Thymus (tissue), 14 donors: ENCODE measurements around the gene GKAP1. TPM values are rescaled to one million over a fixed set of nuclear protein-coding genes. Genes with fewer than 3 reads are reported as not detected.
"Not testable (repeated sequence)": the region's sequence is repeated elsewhere in the genome, so short reads cannot be mapped to it uniquely, and the experiment has no call there.

ENCODE experiments used
- DNase-seq, 9 donors: peaks; one replicate each; pipeline ENCODE4 v3.0.0-alpha.2; 2013; ENCODE audit warnings: low spot score in 9 of 9, low read depth in 6 of 9, missing footprints in 1 of 9
- H3K27ac ChIP-seq, 2 donors: one replicate each; pipeline ENCODE4 v1.5.1; 2013; ENCODE audit warnings: control low read depth in 1 of 2, low read depth in 1 of 2, low read length in 1 of 2, mild to moderate bottlenecking in 1 of 2, moderate library complexity in 1 of 2
- H3K27me3 ChIP-seq, 2 donors: one replicate each; pipeline ENCODE4 v1.5.1; 2013; ENCODE audit warnings: low read length in 1 of 2; ENCODE audit not compliant: control insufficient read depth in 2 of 2, insufficient read depth in 1 of 2
- H3K36me3 ChIP-seq, 2 donors: one replicate each; pipeline ENCODE4 v1.5.1; 2013; ENCODE audit warnings: low read length in 1 of 2, mild to moderate bottlenecking in 1 of 2, moderate library complexity in 1 of 2; ENCODE audit not compliant: control insufficient read depth in 2 of 2, insufficient read depth in 2 of 2
- H3K4me1 ChIP-seq, 2 donors: one replicate each; pipeline ENCODE4 v1.5.1; 2013; ENCODE audit warnings: low read length in 2 of 2; ENCODE audit not compliant: control insufficient read depth in 2 of 2, insufficient read depth in 2 of 2
- H3K4me3 ChIP-seq, 2 donors: one replicate each; pipeline ENCODE4 v1.5.1; 2013; ENCODE audit warnings: low read length in 2 of 2, control low read depth in 1 of 2, mild to moderate bottlenecking in 1 of 2
- H3K9me3 ChIP-seq, 2 donors: one replicate each; pipeline ENCODE4 v1.5.1; 2013; ENCODE audit warnings: low read length in 1 of 2, mild to moderate bottlenecking in 1 of 2; ENCODE audit not compliant: control insufficient read depth in 2 of 2, insufficient read depth in 1 of 2
- WGBS: extraction: QIAGEN DNeasy Blood & Tissue Kit; methylation state at CpG from one replicate; pipeline ENCODE4 v1.1.7; 2013; 5-methylcytosine and 5-hydroxymethylcytosine counted together
- long read RNA-seq, 10 donors: transcript quantifications; one replicate each; lab custom pipeline, GENCODE V29; 2026
- polyA plus RNA-seq: library from polyadenylated mRNA; stranded (reverse); fragments of 200-250 nt; gene quantifications from one replicate; pipeline ENCODE4 v1.2.3, GENCODE V29; 2013
- total RNA-seq: library from RNA; stranded (reverse); fragments of 120-200 nt; gene quantifications from one replicate; pipeline ENCODE4 v1.2.4, GENCODE V29; 2013
- donor health status: healthy.

The GKAP1 gene
- 14.3 TPM for total RNA-seq
- polyA plus RNA-seq, result 22.4 TPM
- long read RNA-seq, donor 1, result 0 reads
- long read RNA-seq, donor 2, result 0 reads
- long read RNA-seq, donor 3, partial matches to known transcripts, result 0 of 5 reads
- long read RNA-seq, donor 3, other reads (novel, unspliced or antisense), result 0 of 5 reads
- long read RNA-seq, donor 4, result 0 reads
- long read RNA-seq, donor 5, result 0 reads
- long read RNA-seq, donor 6, partial matches to known transcripts, result 0 of 2 reads
- long read RNA-seq, donor 6, other reads (novel, unspliced or antisense), result 0 of 2 reads
- long read RNA-seq, donor 7, partial matches to known transcripts, result 0 of 3 reads
- long read RNA-seq, donor 7, other reads (novel, unspliced or antisense), result 0 of 3 reads
- long read RNA-seq, donor 8, result 0 reads
- long read RNA-seq, donor 9, result 0 reads
- long read RNA-seq, donor 10, partial matches to known transcripts, result 0 of 1 reads
- long read RNA-seq, donor 10, other reads (novel, unspliced or antisense), result 0 of 1 reads

DNA sequence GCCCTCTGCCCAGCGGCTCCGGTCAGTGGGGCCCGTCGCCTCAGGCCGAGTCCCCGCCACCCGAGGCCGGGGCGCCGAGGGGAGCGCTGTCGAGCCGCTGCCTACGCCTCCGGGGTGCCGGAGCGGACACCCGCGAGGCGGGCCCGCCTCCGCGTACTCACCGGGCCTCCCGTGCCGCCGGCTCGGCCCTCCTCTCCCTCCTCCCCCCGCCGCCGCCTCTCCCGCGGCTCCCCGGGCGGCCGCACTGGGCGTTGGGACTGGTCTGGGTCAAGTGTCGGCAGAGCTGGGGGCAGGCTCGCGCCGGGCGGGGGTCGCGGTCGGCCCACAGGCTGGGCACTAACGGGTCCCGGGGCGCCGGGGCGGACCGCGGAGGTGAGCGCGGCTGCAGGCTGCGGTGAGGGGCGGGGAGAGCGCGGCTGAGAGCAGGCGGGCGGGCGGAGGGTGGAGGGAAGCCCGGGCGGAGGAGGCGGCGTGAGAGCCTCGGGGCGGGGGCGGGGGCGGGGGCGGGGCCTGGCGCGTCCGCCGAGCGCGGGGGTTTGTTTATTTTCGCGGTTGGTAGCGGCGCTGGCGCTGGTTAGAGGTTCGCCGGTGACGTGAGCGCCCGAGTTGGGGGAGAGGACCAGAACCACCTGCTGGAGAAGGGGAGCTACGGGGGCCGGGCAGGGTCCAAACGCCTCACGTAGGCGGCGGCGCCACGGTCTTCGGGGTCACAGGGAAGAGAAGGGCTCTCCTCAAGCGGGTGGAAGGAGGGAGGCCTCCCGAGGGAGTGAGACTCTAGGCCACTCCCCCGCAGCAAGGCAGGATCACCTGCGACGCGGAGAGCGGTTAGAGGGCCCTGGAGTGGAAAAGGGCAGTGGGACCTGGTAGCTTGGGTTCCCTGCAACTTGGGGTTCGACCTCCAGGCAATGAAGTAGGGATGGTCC lies at the start of gene GKAP1:
TSS of gene GKAP1 (minus strand) at position 414 of the 923 bp plus-strand sequence. CDS start 11,252 bp downstream, outside the sequence.
- not testable (repeated sequence) for H3K9me3 ChIP-seq, H3K27me3 ChIP-seq, H3K4me1 ChIP-seq, H3K36me3 ChIP-seq
- peak within 1 kb of the TSS; percentile 51 to 89 for H3K27ac ChIP-seq
- peak within 1 kb of the TSS; percentile 54 to 71 for H3K4me3 ChIP-seq
- under 1% methylated on average over 102 of the region's 103 CpGs for WGBS
- DNase-seq, result peak; percentile 34 to 86 (median 63)

DNA sequence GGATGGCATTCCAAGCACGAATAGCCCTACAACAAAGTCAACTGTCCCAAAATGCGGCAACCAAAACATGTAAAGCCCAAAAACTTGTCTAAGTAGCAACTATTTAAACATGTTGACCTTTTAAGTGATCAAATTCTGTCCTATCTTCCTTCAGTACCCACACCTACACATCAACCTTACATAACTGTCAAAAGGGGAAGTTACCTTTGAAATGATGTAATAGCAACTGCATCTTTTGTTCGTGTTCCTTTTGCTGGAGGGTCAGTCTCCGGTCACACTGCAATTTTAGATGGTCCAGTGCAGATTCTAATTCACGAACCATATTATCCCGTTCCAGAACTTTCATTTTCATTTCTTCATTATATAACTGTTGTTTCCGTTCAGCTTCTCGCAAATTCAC lies 32.3 kb upstream of the GKAP1 start:
- H3K9me3 ChIP-seq, H3K27me3 ChIP-seq, H3K4me1 ChIP-seq, H3K36me3 ChIP-seq, H3K4me3 ChIP-seq, DNase-seq, H3K27ac ChIP-seq: not testable (repeated sequence)
- WGBS, result 97% methylated on average over 8 of the region's 8 CpGs

GRCh38 chr9:83837070-83837643 lies 19.6 kb upstream of the GKAP1 start:
- H3K9me3 ChIP-seq, H3K4me3 ChIP-seq, DNase-seq, H3K4me1 ChIP-seq, H3K36me3 ChIP-seq, H3K27ac ChIP-seq, H3K27me3 ChIP-seq: not testable (repeated sequence)
- 85% methylated on average over 5 of the region's 7 CpGs for WGBS

DNA sequence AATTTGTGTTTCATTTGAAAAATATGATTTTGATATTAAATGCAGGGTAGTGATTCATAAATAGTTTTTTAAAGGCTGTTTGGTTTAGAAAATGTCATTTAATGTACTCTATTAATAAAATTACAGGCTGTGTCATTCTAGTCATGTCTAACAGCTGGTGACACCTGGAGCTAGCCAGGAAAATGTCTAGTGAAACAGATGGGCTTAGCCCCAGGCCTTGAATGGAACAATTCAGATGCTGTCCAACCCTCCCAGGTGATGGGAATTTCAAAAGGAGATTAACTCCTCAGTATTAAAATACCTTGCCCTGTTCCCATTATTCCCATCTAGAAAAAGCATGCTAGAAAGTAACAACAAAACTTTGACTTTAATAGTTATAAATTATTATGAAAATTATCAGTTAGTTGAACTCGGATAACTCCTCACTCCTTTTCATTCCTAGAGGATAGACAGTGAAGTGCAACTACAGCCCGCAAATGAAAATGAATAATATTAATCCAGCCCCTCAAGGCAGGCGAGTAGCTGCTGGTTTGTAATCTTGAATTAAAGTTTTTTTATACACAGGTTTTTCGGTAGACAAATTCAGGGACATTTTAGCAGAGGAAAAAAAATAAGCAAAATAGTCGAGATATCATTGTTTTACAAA lies 13.0 kb upstream of the GKAP1 start:
- not testable (repeated sequence) for H3K4me3 ChIP-seq, H3K27me3 ChIP-seq, H3K36me3 ChIP-seq, DNase-seq, H3K27ac ChIP-seq, H3K4me1 ChIP-seq, H3K9me3 ChIP-seq
- 97% methylated on average over 5 of the region's 5 CpGs for WGBS

DNA sequence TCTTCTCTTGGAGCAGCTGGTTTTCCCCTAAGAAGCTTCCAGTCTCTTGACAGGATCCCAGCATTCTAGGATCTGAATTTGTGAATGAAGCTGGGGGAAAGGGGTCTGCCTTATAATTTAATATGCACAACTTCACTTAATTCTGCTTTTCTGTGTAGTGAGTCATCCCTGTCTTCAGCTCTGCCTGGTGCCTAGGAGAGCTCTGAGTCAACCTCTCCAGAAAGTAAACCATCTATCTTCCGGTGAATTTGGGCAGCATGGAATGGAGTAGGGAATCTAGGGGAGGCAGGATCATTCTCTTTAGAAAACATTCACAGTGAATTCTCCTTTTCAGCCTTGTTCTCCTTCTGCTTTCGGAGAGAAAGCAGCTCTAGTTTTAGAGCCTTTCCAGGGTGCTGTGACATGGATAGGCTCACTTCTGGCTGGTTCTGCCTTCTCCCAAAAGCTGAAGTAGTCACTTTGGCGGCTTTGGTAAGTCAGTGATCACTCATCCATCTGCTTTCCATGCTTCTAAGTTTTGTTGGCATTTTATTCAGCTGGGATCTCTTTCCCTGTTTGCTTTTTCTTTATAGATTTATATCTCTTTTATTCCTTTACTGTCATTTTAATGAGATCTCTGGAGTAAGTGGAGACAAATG lies 7.5 kb upstream of the GKAP1 start:
- not testable (repeated sequence) for H3K27ac ChIP-seq, H3K4me3 ChIP-seq, H3K9me3 ChIP-seq, H3K36me3 ChIP-seq, DNase-seq, H3K4me1 ChIP-seq, H3K27me3 ChIP-seq
- WGBS, result 98% methylated on average over 3 of the region's 3 CpGs

GRCh38 chr9:83817011-83817355 lies 586 bp downstream of the GKAP1 start:
- peak in 4 of 9 donors; percentile 16 to 59 (median 36) for DNase-seq
- H3K9me3 ChIP-seq, H3K4me1 ChIP-seq, H3K27me3 ChIP-seq, H3K36me3 ChIP-seq: not testable (repeated sequence)
- H3K4me3 ChIP-seq, result peak overlapping the region; percentile 54 to 71
- WGBS, result under 1% methylated on average over 38 of the region's 38 CpGs
- peak overlapping the region in 1 of 2 donors; percentile 84 for H3K27ac ChIP-seq

- H3K36me3 ChIP-seq, H3K27me3 ChIP-seq, DNase-seq, H3K4me3 ChIP-seq, H3K4me1 ChIP-seq, H3K27ac ChIP-seq, H3K9me3 ChIP-seq: not testable (repeated sequence)
- WGBS, result 98% methylated on average over 4 of the region's 4 CpGs
Measured at GRCh38 chr9:83815120-83815519, 2.4 kb downstream of the GKAP1 start.

DNA sequence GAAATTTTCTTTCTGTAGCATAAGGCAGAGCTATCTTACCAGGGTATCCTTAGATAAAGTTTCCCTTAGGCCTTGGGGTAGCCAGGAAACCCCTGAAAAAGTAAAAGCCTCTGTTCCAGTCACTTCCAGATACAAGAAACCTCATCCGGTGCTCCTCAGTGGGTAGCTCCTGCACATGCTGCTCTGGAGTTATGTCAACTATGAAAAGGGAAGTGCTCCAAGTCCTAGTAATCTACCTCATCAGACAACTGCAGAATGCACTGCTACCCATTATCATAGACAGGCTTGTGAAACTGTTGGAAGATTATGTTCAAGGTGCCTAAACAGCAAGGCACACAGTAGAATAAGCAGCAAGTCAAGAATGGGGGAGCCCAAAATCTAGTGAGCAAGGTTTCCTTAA lies 8.4 kb downstream of the GKAP1 start:
- not testable (repeated sequence) for H3K4me1 ChIP-seq, H3K4me3 ChIP-seq, H3K27me3 ChIP-seq, H3K36me3 ChIP-seq, DNase-seq, H3K9me3 ChIP-seq, H3K27ac ChIP-seq
- 92% methylated on average over 1 of the region's 1 CpG for WGBS
